ENCODE data around the gene NSUN3. TPM values are rescaled to one million over a fixed set of nuclear protein-coding genes. Genes with fewer than 3 reads are reported as not detected.
"Not testable (repeated sequence)": the region's sequence is repeated elsewhere in the genome, so short reads cannot be mapped to it uniquely, and the experiment has no call there.

The NSUN3 gene
- total RNA-seq, 1 donor from 2014 or later: 15.3 TPM

GRCh38 chr3:94095111-94095510 lies 32.2 kb downstream of the NSUN3 start:
- Mint-ChIP-seq H3K9me3 (ENCODE audit: low read depth) (no peaks in the 10 kb centered on the region), H3K4me1 (ENCODE audit: low read depth) (no peaks in the 10 kb centered on the region), H3K4me3 (ENCODE audit: low read depth) (no peak overlapping the region), H3K27me3 (no peaks in the 10 kb centered on the region), H3K36me3 (ENCODE audit: insufficient read depth) (peaks cover 15% of the 10 kb centered on the region), H3K27ac (no peak overlapping the region)
- no peak for DNase-seq (ENCODE audit: low spot score, unreplicated experiment)
- TF ChIP-seq CTCF (IDR thresholded peaks at IDR 0.05; ENCODE audit: unreplicated experiment): no peak

- no peak for TF ChIP-seq CTCF (IDR thresholded peaks at IDR 0.05; ENCODE audit: unreplicated experiment)
- Mint-ChIP-seq H3K36me3 (ENCODE audit: insufficient read depth) (peaks cover 11% of the 10 kb centered on the region), H3K27me3 (no peaks in the 10 kb centered on the region), H3K4me3 (ENCODE audit: low read depth) (no peak overlapping the region), H3K27ac (no peak overlapping the region), H3K4me1 (ENCODE audit: low read depth) (no peaks in the 10 kb centered on the region), H3K9me3 (ENCODE audit: low read depth) (no peaks in the 10 kb centered on the region)
- DNase-seq (ENCODE audit: low spot score, unreplicated experiment): no peak
These were observed 35.6 kb downstream of the NSUN3 start for GRCh38 chr3:94098452-94098851.

- no peaks in the 10 kb centered on the region for H3K4me1 Mint-ChIP-seq (ENCODE audit: low read depth)
- H3K9me3 Mint-ChIP-seq (ENCODE audit: low read depth): no peaks in the 10 kb centered on the region
- TF ChIP-seq CTCF (IDR thresholded peaks at IDR 0.05; ENCODE audit: unreplicated experiment): no peak
- H3K4me3 Mint-ChIP-seq (ENCODE audit: low read depth): no peak overlapping the region
- no peak overlapping the region for H3K27ac Mint-ChIP-seq
- peaks cover 9% of the 10 kb centered on the region for H3K36me3 Mint-ChIP-seq (ENCODE audit: insufficient read depth)
- no peaks in the 10 kb centered on the region for H3K27me3 Mint-ChIP-seq
- DNase-seq (ENCODE audit: low spot score, unreplicated experiment): no peak
These were observed 36.5 kb downstream of the NSUN3 start for GRCh38 chr3:94099311-94099710.

- no peaks in the 10 kb centered on the region for H3K27me3 Mint-ChIP-seq
- no peak overlapping the region for H3K27ac Mint-ChIP-seq
- no peaks in the 10 kb centered on the region for H3K9me3 Mint-ChIP-seq (ENCODE audit: low read depth)
- DNase-seq (ENCODE audit: low spot score, unreplicated experiment): no peak
- peaks cover 10% of the 10 kb centered on the region for H3K36me3 Mint-ChIP-seq (ENCODE audit: insufficient read depth)
- H3K4me3 Mint-ChIP-seq (ENCODE audit: low read depth): no peak overlapping the region
- peak; percentile 15 for TF ChIP-seq CTCF (IDR thresholded peaks at IDR 0.05; ENCODE audit: unreplicated experiment)
- H3K4me1 Mint-ChIP-seq (ENCODE audit: low read depth): peaks cover 3% of the 10 kb centered on the region
These were observed 39.0 kb downstream of the NSUN3 start for GRCh38 chr3:94101860-94102259.

GRCh38 chr3:94106268-94106667 lies 43.4 kb downstream of the NSUN3 start:
- Mint-ChIP-seq H3K4me3 (ENCODE audit: low read depth) (no peak overlapping the region), H3K27me3 (no peaks in the 10 kb centered on the region), H3K9me3 (ENCODE audit: low read depth) (no peaks in the 10 kb centered on the region), H3K36me3 (ENCODE audit: insufficient read depth) (peaks cover 10% of the 10 kb centered on the region), H3K27ac (no peak overlapping the region), H3K4me1 (ENCODE audit: low read depth) (peaks cover 3% of the 10 kb centered on the region)
- no peak for TF ChIP-seq CTCF (IDR thresholded peaks at IDR 0.05; ENCODE audit: unreplicated experiment)
- no peak for DNase-seq (ENCODE audit: low spot score, unreplicated experiment)

GRCh38 chr3:94110232-94110631 lies 47.4 kb downstream of the NSUN3 start:
- not testable (repeated sequence) for H3K27ac Mint-ChIP-seq; H3K27me3 Mint-ChIP-seq; H3K9me3 Mint-ChIP-seq (ENCODE audit: low read depth); H3K4me1 Mint-ChIP-seq (ENCODE audit: low read depth); DNase-seq (ENCODE audit: low spot score, unreplicated experiment); H3K4me3 Mint-ChIP-seq (ENCODE audit: low read depth)
- H3K36me3 Mint-ChIP-seq (ENCODE audit: insufficient read depth): peaks cover 15% of the 10 kb centered on the region
